Measurements from ENCODE around the gene PPP2R2B. TPM values are rescaled to one million over a fixed set of nuclear protein-coding genes. Genes with fewer than 3 reads are reported as not detected.

Gene PPP2R2B
- polyA plus RNA-seq, 3 donors = 0.08 TPM; not detected in 2

GRCh38 chr5:146553446-146553845, 325.1 kb downstream of the PPP2R2B start:
- WGBS (ENCODE audit: insufficient coverage) = no CpG with 5 or more reads among the region's 3 CpGs
- no peak for DNase-seq
- Histone ChIP-seq H3K27ac (ENCODE audit: low read depth in 1 of 2, low read length in 2 of 2) (no peak overlapping the region), H4K20me1 (ENCODE audit: insufficient read depth, low read length) (no peaks in the 10 kb centered on the region), H3K4me1 (ENCODE audit: control insufficient read depth in 1 of 2, insufficient read depth in 2 of 2, low read length in 2 of 2) (no peaks in the 10 kb centered on the region), H3K79me2 (ENCODE audit: insufficient read depth, low read length) (no peaks in the 10 kb centered on the region), H3K9ac (ENCODE audit: insufficient read depth, low read length, poor library complexity, severe bottlenecking) (no peak overlapping the region), H3K4me2 (replicated peaks; ENCODE audit: extremely low read depth, low read length, poor library complexity, severe bottlenecking) (no peak overlapping the region), H3K4me3 (replicated peaks in 1 of 3; ENCODE audit: low read depth in 2 of 3, low read length in 3 of 3) (no peak overlapping the region), H3K9me3 (replicated peaks in 1 of 2; ENCODE audit: control insufficient read depth in 1 of 2, insufficient read depth in 1 of 2, low read length in 2 of 2) (no peaks in the 10 kb centered on the region), H2AFZ (ENCODE audit: insufficient read depth, low read depth, low read length, poor library complexity, severe bottlenecking) (no peak overlapping the region), H3K36me3 (replicated peaks in 1 of 2; ENCODE audit: control insufficient read depth in 1 of 2, insufficient read depth in 2 of 2, low read length in 2 of 2) (no peaks in the 10 kb centered on the region), H3K27me3 (ENCODE audit: control insufficient read depth in 2 of 2, insufficient read depth in 2 of 2, low read length in 2 of 2) (no peaks in the 10 kb centered on the region)
- intact Hi-C loops (cut with micrococcal nuclease) = no loop called here
- H3K27ac Mint-ChIP-seq = no peak overlapping the region
- peaks cover 0 to 2% (median 0%) of the 10 kb centered on the region in 7 donors for H3K9me3 Mint-ChIP-seq
- H3K4me3 Mint-ChIP-seq = no peak overlapping the region
- H3K27me3 Mint-ChIP-seq (ENCODE audit: low read depth in 3 of 3) = peaks cover 1 to 6% (median 2%) of the 10 kb centered on the region in 3 donors
- TF ChIP-seq CTCF (IDR thresholded peaks at IDR 0.05) = no peak
- no peaks in the 10 kb centered on the region for H3K4me1 Mint-ChIP-seq
- no peaks in the 10 kb centered on the region for H3K36me3 Mint-ChIP-seq

- no peaks in the 10 kb centered on the region for H3K79me2 ChIP-seq (ENCODE audit: insufficient read depth, low read length)
- H3K27me3 ChIP-seq (ENCODE audit: control insufficient read depth in 2 of 2, insufficient read depth in 2 of 2, low read length in 2 of 2) = no peaks in the 10 kb centered on the region
- H3K9me3 ChIP-seq (replicated peaks in 1 of 2; ENCODE audit: control insufficient read depth in 1 of 2, insufficient read depth in 1 of 2, low read length in 2 of 2) = no peaks in the 10 kb centered on the region
- no peak overlapping the region for H2AFZ ChIP-seq (ENCODE audit: insufficient read depth, low read depth, low read length, poor library complexity, severe bottlenecking)
- intact Hi-C loops (cut with micrococcal nuclease) = loop anchor here in 1 of 2 donors (5.0 kb wide), 1 partner anchor 418 kb away; no protein-coding TSS in a partner anchor
- no peaks in the 10 kb centered on the region for H3K4me1 ChIP-seq (ENCODE audit: control insufficient read depth in 1 of 2, insufficient read depth in 2 of 2, low read length in 2 of 2)
- H3K36me3 ChIP-seq (replicated peaks in 1 of 2; ENCODE audit: control insufficient read depth in 1 of 2, insufficient read depth in 2 of 2, low read length in 2 of 2) = no peaks in the 10 kb centered on the region
- H3K4me3 ChIP-seq (replicated peaks in 1 of 3; ENCODE audit: low read depth in 2 of 3, low read length in 3 of 3) = no peak overlapping the region
- no peak overlapping the region for H3K9ac ChIP-seq (ENCODE audit: insufficient read depth, low read length, poor library complexity, severe bottlenecking)
- H3K27ac Mint-ChIP-seq = no peak overlapping the region
- H3K4me3 Mint-ChIP-seq = no peak overlapping the region
- DNase-seq = no peak
- H3K4me2 ChIP-seq (replicated peaks; ENCODE audit: extremely low read depth, low read length, poor library complexity, severe bottlenecking) = no peak overlapping the region
- no peaks in the 10 kb centered on the region for H4K20me1 ChIP-seq (ENCODE audit: insufficient read depth, low read length)
- peaks cover 0 to 2% (median 0%) of the 10 kb centered on the region in 7 donors for H3K9me3 Mint-ChIP-seq
- no peaks in the 10 kb centered on the region for H3K4me1 Mint-ChIP-seq
- no peaks in the 10 kb centered on the region for H3K36me3 Mint-ChIP-seq
- no peak for TF ChIP-seq CTCF (IDR thresholded peaks at IDR 0.05)
- H3K27me3 Mint-ChIP-seq (ENCODE audit: low read depth in 3 of 3) = peaks cover 4 to 11% (median 6%) of the 10 kb centered on the region in 3 donors
- H3K27ac ChIP-seq (ENCODE audit: low read depth in 1 of 2, low read length in 2 of 2) = no peak overlapping the region
These were observed 328.9 kb downstream of the PPP2R2B start for GRCh38 chr5:146549615-146550014.
